ENCODE results near the gene SOS1. TPM values are rescaled to one million over a fixed set of nuclear protein-coding genes. Genes with fewer than 3 reads are reported as not detected.

SOS1 gene
- total and polyA plus RNA-seq, 2 donors (not counting 3 experiments of a cell fraction or from before 2014, with no cell fraction given), result 22.2 to 32.5 TPM

- Histone ChIP-seq H3K9me1 (replicated peaks; ENCODE audit: control insufficient read depth, extremely low read depth, insufficient read depth, low read length) (no peaks in the 10 kb centered on the region), H4K20me1 (replicated peaks; ENCODE audit: control insufficient read depth, extremely low read depth, insufficient read depth, low read length) (peaks cover 11% of the 10 kb centered on the region), H3K4me2 (ENCODE audit: insufficient read depth, low read length) (no peak overlapping the region), H2AFZ (ENCODE audit: low read depth, low read length) (no peak overlapping the region), H3K9ac (replicated peaks; ENCODE audit: extremely low read depth, insufficient read depth, low read length) (no peak overlapping the region), H3K36me3 (ENCODE audit: control insufficient read depth in 2 of 2, extremely low read depth in 1 of 2, insufficient read depth in 2 of 2, low read length in 2 of 2) (peaks cover 0 to 2% of the 10 kb centered on the region in 2 experiments), H3K27me3 (ENCODE audit: control insufficient read depth in 2 of 2, insufficient read depth in 2 of 2, low read length in 2 of 2) (no peaks in the 10 kb centered on the region), H3K27ac (ENCODE audit: insufficient read depth, low read depth, low read length) (no peak overlapping the region), H3K4me1 (ENCODE audit: control insufficient read depth, extremely low read depth, insufficient read depth, low read length) (no peaks in the 10 kb centered on the region), H3K4me3 (replicated peaks in 1 of 3; ENCODE audit: insufficient read depth in 1 of 3, low read depth in 1 of 3, low read length in 3 of 3) (no peak overlapping the region), H3K79me2 (ENCODE audit: control insufficient read depth, insufficient read depth, low read length) (peaks cover 76% of the 10 kb centered on the region), H3K9me3 (replicated peaks; ENCODE audit: control insufficient read depth, insufficient read depth, low read length) (no peaks in the 10 kb centered on the region)
- intact Hi-C loops (cut with micrococcal nuclease), result no loop called here
- dilution Hi-C loops (cut with MboI; ENCODE audit: extremely low pct_ligation_motif_present, low sequenced_read_pairs), result no loop called here
- TF ChIP-seq POLR2AphosphoS5 (IDR thresholded peaks at IDR 0.05; ENCODE audit: insufficient read depth, low read depth, low read length) (no peak), JUN (IDR thresholded peaks at IDR 0.05; ENCODE audit: borderline replicate concordance, insufficient read depth, insufficient read length, low read depth) (no peak), FOS (IDR thresholded peaks at IDR 0.05; ENCODE audit: borderline replicate concordance, insufficient read depth, low read length) (no peak), MAX (IDR thresholded peaks at IDR 0.05; ENCODE audit: insufficient read depth, insufficient read length) (no peak), POLR2A (IDR thresholded peaks at IDR 0.05; ENCODE audit: low read depth, low read length) (no peak), GATA2 (IDR thresholded peaks at IDR 0.05; ENCODE audit: insufficient read depth, insufficient read length, low read depth, low read length) (no peak), MYC (IDR thresholded peaks at IDR 0.05; ENCODE audit: low read depth, low read length) (no peak), CTCF (IDR thresholded peaks at IDR 0.05; ENCODE audit: extremely low read depth in 1 of 2, insufficient read depth in 1 of 2, low read depth in 1 of 2, low read length in 2 of 2) (no peak), EZH2 (IDR thresholded peaks at IDR 0.05; ENCODE audit: borderline replicate concordance, low read depth, low read length, severe bottlenecking) (no peak)
- ChIA-PET POLR2A (no interaction called here), CTCF (interaction anchor here (1.9 kb wide), 1 partner anchor 16 kb away, joined by 5 read pairs; no protein-coding TSS in a partner anchor)
- no TSS peak for BruUV-seq (replicated peaks)
- FAIRE-seq, result no peak
- no peak for DNase-seq (ENCODE audit: low read depth, low spot score)
These were observed 13.1 kb downstream of the SOS1 start for GRCh38 chr2:39107724-39108273.
